NOMO-1 treated with DMSO at 0.1 percent for 48 hours (cell line): ENCODE data around the gene MINPP1.
"Not testable (repeated sequence)": the region's sequence is repeated elsewhere in the genome, so short reads cannot be mapped to it uniquely, and the experiment has no call there.

Source experiments
- DNase-seq: peaks from one replicate; lab custom pipeline; 2025; ENCODE audit not compliant: unreplicated experiment; lab: John Stamatoyannopoulos, UW

The MINPP1 gene

GRCh38 chr10:87562750-87563149, 58.1 kb downstream of the MINPP1 start:
- no peak for DNase-seq

- DNase-seq = no peak
Observed at GRCh38 chr10:87565010-87565409, 60.3 kb downstream of the MINPP1 start.

- no peak for DNase-seq
Observed at GRCh38 chr10:87575851-87576250, 71.2 kb downstream of the MINPP1 start.

GRCh38 chr10:87578160-87578841, 73.6 kb downstream of the MINPP1 start:
- DNase-seq = no peak

- DNase-seq = peak; percentile 10
Observed at GRCh38 chr10:87578842-87579401, 74.2 kb downstream of the MINPP1 start.

GRCh38 chr10:87579563-87579962, 74.9 kb downstream of the MINPP1 start:
- DNase-seq = no peak

- no peak for DNase-seq
Observed at GRCh38 chr10:87580016-87580415, 75.3 kb downstream of the MINPP1 start.

GRCh38 chr10:87585565-87586514, 81.1 kb downstream of the MINPP1 start:
- peak; percentile 49 for DNase-seq

GRCh38 chr10:87589645-87590051, 85.0 kb downstream of the MINPP1 start:
- DNase-seq = no peak

- no peak for DNase-seq
Observed at GRCh38 chr10:87590705-87591588, 86.3 kb downstream of the MINPP1 start.

- DNase-seq = no peak
Observed at GRCh38 chr10:87591589-87591886, 86.8 kb downstream of the MINPP1 start.

GRCh38 chr10:87592920-87593319, 88.2 kb downstream of the MINPP1 start:
- DNase-seq = not testable (repeated sequence)

GRCh38 chr10:87593702-87594101, 89.0 kb downstream of the MINPP1 start:
- peak; percentile 15 for DNase-seq

- no peak for DNase-seq
Observed at GRCh38 chr10:87594181-87594580, 89.5 kb downstream of the MINPP1 start.

- DNase-seq = no peak
Observed at GRCh38 chr10:87594864-87595263, 90.2 kb downstream of the MINPP1 start.

- DNase-seq = peak; percentile 62
Observed at GRCh38 chr10:87596351-87596750, 91.7 kb downstream of the MINPP1 start.

- DNase-seq = no peak
Observed at GRCh38 chr10:87598700-87599099, 94.0 kb downstream of the MINPP1 start.

- DNase-seq = peak; percentile 6
Observed at GRCh38 chr10:87600581-87600980, 95.9 kb downstream of the MINPP1 start.
